IMR-90 (cell line): ENCODE measurements around the gene CERS4.

Experiments used
- BHLHE40 ChIP-seq: fragments of 150-350 bp; IDR thresholded peaks from 2 replicates; pipeline ENCODE4 v1.6.1; 2016; ENCODE audit warnings: mild to moderate bottlenecking, low read depth, low read length
- CEBPB ChIP-seq: IDR thresholded peaks from 2 replicates; pipeline ENCODE4 v1.6.1; 2012; ENCODE audit warnings: low read depth, low read length, improper control_type of control experiment
- CHD1 ChIP-seq: IDR thresholded peaks from 2 replicates; pipeline ENCODE4 v1.6.1; 2012; ENCODE audit warnings: low read depth, low read length, improper control_type of control experiment
- CTCF ChIP-seq: conservative IDR thresholded peaks from 2 replicates; pipeline ENCODE4 v1.5.1; 2012; ENCODE audit warnings: mild to moderate bottlenecking, low read depth, low read length, improper control_type of control experiment
- FOS ChIP-seq: fragments of 150-350 bp; IDR thresholded peaks from 2 replicates; pipeline ENCODE4 v1.6.1; 2016; ENCODE audit warnings: low read depth, low read length
- MAZ ChIP-seq: IDR thresholded peaks from 2 replicates; pipeline ENCODE4 v1.6.1; 2012; ENCODE audit warnings: low read depth, mild to moderate bottlenecking, low read length, improper control_type of control experiment, moderate library complexity, borderline replicate concordance
- MXI1 ChIP-seq: IDR thresholded peaks from 2 replicates; pipeline ENCODE4 v1.6.1; 2012; ENCODE audit warnings: low read depth, mild to moderate bottlenecking, low read length, moderate library complexity, borderline replicate concordance
- POLR2A ChIP-seq: IDR thresholded peaks from 2 replicates; pipeline ENCODE4 v1.6.1; 2012; ENCODE audit warnings: mild to moderate bottlenecking, low read depth, low read length
- RCOR1 ChIP-seq: IDR thresholded peaks from 2 replicates; pipeline ENCODE4 v1.6.1; 2012; ENCODE audit warnings: mild to moderate bottlenecking, low read length, improper control_type of control experiment; ENCODE audit not compliant: insufficient replicate concordance
- RFX5 ChIP-seq: IDR thresholded peaks from 2 replicates; pipeline ENCODE4 v1.8.0; 2012; ENCODE audit warnings: low read depth, mild to moderate bottlenecking, low read length, moderate library complexity
- SMC3 ChIP-seq: fragments of 150-350 bp; IDR thresholded peaks from 2 replicates; pipeline ENCODE4 v1.6.1; 2016; ENCODE audit warnings: low read depth, mild to moderate bottlenecking, antibody characterized with exemption, low read length, moderate library complexity
- TF ChIP-seq, protein P1 (sequence below): fragments of 150-350 bp; IDR thresholded peaks from 2 replicates; pipeline ENCODE4 v1.6.1; 2017; ENCODE audit warnings: mild to moderate bottlenecking, antibody characterized with exemption, low read length, low read depth
- TF ChIP-seq, protein P2 (sequence below): fragments of 150-350 bp; IDR thresholded peaks from 2 replicates; pipeline ENCODE4 v1.6.1; 2016; ENCODE audit warnings: low read depth, mild to moderate bottlenecking, low read length, moderate library complexity, borderline replicate concordance

DNA sequence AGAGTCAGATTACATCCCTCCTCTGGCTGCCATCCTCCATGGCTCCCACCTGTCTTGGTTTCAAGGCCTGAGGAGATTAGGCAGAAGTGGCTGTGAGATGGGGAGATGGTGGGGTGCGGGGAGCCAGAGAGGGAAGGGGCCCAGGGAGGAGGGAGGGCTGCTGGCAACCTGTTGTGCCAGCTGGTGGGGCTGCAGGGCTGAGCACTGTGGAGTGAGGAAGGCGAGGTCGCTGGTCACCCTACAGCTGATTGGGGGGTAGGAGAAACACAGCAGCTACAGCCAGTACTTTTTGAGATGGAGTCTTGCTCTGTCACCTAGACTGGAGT lies 50.7 kb downstream of the CERS4 start:
- TF ChIP-seq MXI1 (no peak), POLR2A (no peak), FOS (no peak), CTCF (no peak), CHD1 (no peak), MAZ (no peak), BHLHE40 (no peak), SMC3 (no peak), RFX5 (no peak), RCOR1 (no peak), CEBPB (no peak)
- TF ChIP-seq, protein P1, sequence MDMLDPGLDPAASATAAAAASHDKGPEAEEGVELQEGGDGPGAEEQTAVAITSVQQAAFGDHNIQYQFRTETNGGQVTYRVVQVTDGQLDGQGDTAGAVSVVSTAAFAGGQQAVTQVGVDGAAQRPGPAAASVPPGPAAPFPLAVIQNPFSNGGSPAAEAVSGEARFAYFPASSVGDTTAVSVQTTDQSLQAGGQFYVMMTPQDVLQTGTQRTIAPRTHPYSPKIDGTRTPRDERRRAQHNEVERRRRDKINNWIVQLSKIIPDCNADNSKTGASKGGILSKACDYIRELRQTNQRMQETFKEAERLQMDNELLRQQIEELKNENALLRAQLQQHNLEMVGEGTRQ, result no peak
- TF ChIP-seq, protein P2, sequence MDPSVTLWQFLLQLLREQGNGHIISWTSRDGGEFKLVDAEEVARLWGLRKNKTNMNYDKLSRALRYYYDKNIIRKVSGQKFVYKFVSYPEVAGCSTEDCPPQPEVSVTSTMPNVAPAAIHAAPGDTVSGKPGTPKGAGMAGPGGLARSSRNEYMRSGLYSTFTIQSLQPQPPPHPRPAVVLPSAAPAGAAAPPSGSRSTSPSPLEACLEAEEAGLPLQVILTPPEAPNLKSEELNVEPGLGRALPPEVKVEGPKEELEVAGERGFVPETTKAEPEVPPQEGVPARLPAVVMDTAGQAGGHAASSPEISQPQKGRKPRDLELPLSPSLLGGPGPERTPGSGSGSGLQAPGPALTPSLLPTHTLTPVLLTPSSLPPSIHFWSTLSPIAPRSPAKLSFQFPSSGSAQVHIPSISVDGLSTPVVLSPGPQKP, result no peak
